A549 (cell line): Measurements from ENCODE around the gene BTF3.
"Not testable (repeated sequence)": the region's sequence is repeated elsewhere in the genome, so short reads cannot be mapped to it uniquely, and the experiment has no call there.

Experiments
- HDAC2 ChIP-seq: fragments of 200-600 bp; sonication (generic); IDR thresholded peaks from 2 replicates; pipeline ENCODE4 v1.6.1; 2016
- POLR2A ChIP-seq: IDR thresholded peaks from 2 replicates; pipeline ENCODE4 v1.6.1; 2012; ENCODE audit warnings: mild to moderate bottlenecking, low read length
- TF ChIP-seq, protein P1 (sequence below): IDR thresholded peaks from 2 replicates; pipeline ENCODE4 v1.6.1; 2012

- not testable (repeated sequence) for TF ChIP-seq POLR2A, HDAC2
- TF ChIP-seq, protein P1, sequence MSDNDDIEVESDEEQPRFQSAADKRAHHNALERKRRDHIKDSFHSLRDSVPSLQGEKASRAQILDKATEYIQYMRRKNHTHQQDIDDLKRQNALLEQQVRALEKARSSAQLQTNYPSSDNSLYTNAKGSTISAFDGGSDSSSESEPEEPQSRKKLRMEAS = not testable (repeated sequence)
Measured at GRCh38 chr5:73468638-73469037, 29.6 kb upstream of the BTF3 start.
